Activated CD8-positive, alpha-beta memory T cell treated with anti-CD3 and anti-CD28 coated beads for 36 hours (primary cell): Measurements from ENCODE around the gene CTXN1. TPM values are rescaled to one million over a fixed set of nuclear protein-coding genes. Genes with fewer than 3 reads are reported as not detected.

Experiments used
- CTCF ChIA-PET: fragments of 350-600 bp; sonication (Branson Sonifier 250); formaldehyde crosslinking; loops from one replicate; lab custom pipeline; 2021; ENCODE audit warnings: antibody characterized with exemption; lab: Charles Lee
- POLR2A ChIA-PET: fragments of 350-600 bp; sonication (Branson Sonifier 250); formaldehyde crosslinking; loops from one replicate; lab custom pipeline; 2021; ENCODE audit warnings: antibody characterized with exemption; lab: Charles Lee
- total RNA-seq, 2 experiments: library from RNA; stranded (reverse); gene quantifications; one replicate each; pipeline ENCODE4 v1.2.3, GENCODE V29; 2021

The CTXN1 gene
- total RNA-seq, 2 experiments from 2014 or later, result 0.69 to 0.91 TPM

- POLR2A ChIA-PET, result interaction anchor here (0.7 kb wide), 1 partner anchor 246 kb away, joined by 3 read pairs; no protein-coding TSS in a partner anchor
- CTCF ChIA-PET, result interaction anchor here (1.6 kb wide), 1 partner anchor 20 kb away, joined by 4 read pairs; no protein-coding TSS in a partner anchor
Measured at GRCh38 chr19:7955696-7956095, 29.8 kb upstream of the CTXN1 start.

- POLR2A ChIA-PET, result no interaction called here
- CTCF ChIA-PET, result no interaction called here
Measured at GRCh38 chr19:7953576-7953975, 27.6 kb upstream of the CTXN1 start.

GRCh38 chr19:7953060-7953459 lies 27.1 kb upstream of the CTXN1 start:
- CTCF ChIA-PET, result interaction anchor here (0.5 kb wide), 1 partner anchor 697 kb away, joined by 3 read pairs; no protein-coding TSS in a partner anchor
- POLR2A ChIA-PET, result no interaction called here

GRCh38 chr19:7947939-7948338 lies 22.0 kb upstream of the CTXN1 start:
- CTCF ChIA-PET, result interaction anchor here (0.6 to 1.0 kb wide), 2 partner anchors 22 to 306 kb away, joined by 3 to 6 read pairs; no protein-coding TSS in a partner anchor
- POLR2A ChIA-PET, result no interaction called here

GRCh38 chr19:7944177-7944761 lies 18.3 kb upstream of the CTXN1 start:
- POLR2A ChIA-PET, result interaction anchor here (0.5 to 2.3 kb wide), 6 partner anchors 16 to 637 kb away, joined by 3 to 21 read pairs (median 10); partner anchors contain the start of genes ELAVL1 and SNAPC2
- CTCF ChIA-PET, result interaction anchor here (0.6 to 3.3 kb wide), 28 partner anchors 14 to 378 kb away, joined by 3 to 24 read pairs (median 4); partner anchors contain the start of genes CTXN1, ELAVL1, MAP2K7 and SNAPC2

GRCh38 chr19:7943444-7944176 lies 17.7 kb upstream of the CTXN1 start, which contains the start of gene TIMM44:
Gene TIMM44 (minus strand): TSS chr19:7943666. CDS start chr19:7943651, 15 bp downstream.
- ChIA-PET POLR2A (interaction anchor here (0.6 to 2.3 kb wide), 8 partner anchors 15 to 1745 kb away, joined by 3 to 21 read pairs (median 5); partner anchors contain the start of genes ELAVL1 and SNAPC2), CTCF (interaction anchor here (0.6 to 3.3 kb wide), 26 partner anchors 15 to 379 kb away, joined by 3 to 24 read pairs (median 4); partner anchors contain the start of genes CTXN1, ELAVL1, MAP2K7 and SNAPC2)

GRCh38 chr19:7942981-7943443 lies 17.1 kb upstream of the CTXN1 start:
- CTCF ChIA-PET, result interaction anchor here (0.7 to 3.3 kb wide), 16 partner anchors 17 to 310 kb away, joined by 3 to 24 read pairs (median 4); partner anchors contain the start of genes CTXN1, ELAVL1, MAP2K7 and SNAPC2

GRCh38 chr19:7941895-7942596 lies 16.1 kb upstream of the CTXN1 start:
- CTCF ChIA-PET, result interaction anchor here (0.6 to 1.5 kb wide), 2 partner anchors 13 to 233 kb away, joined by 3 read pairs; no protein-coding TSS in a partner anchor
- POLR2A ChIA-PET, result interaction anchor here (0.6 kb wide), 1 partner anchor 26 kb away, joined by 3 read pairs; no protein-coding TSS in a partner anchor

More at GRCh38 chr19:7942981-7943443, 17.1 kb upstream of the CTXN1 start:
- POLR2A ChIA-PET, result interaction anchor here (0.6 to 2.3 kb wide), 7 partner anchors 14 to 1744 kb away, joined by 3 to 21 read pairs (median 5); partner anchors contain the start of genes ELAVL1 and SNAPC2

GRCh38 chr19:7940841-7941240 lies 14.9 kb upstream of the CTXN1 start:
- POLR2A ChIA-PET, result no interaction called here
- CTCF ChIA-PET, result interaction anchor here (1.5 to 2.1 kb wide), 2 partner anchors 12 to 30 kb away, joined by 3 to 4 read pairs; no protein-coding TSS in a partner anchor

GRCh38 chr19:7934766-7935165 lies 8.8 kb upstream of the CTXN1 start:
- POLR2A ChIA-PET, result interaction anchor here (0.7 kb wide), 1 partner anchor 310 kb away, joined by 10 read pairs; no protein-coding TSS in a partner anchor
- CTCF ChIA-PET, result interaction anchor here (0.7 to 1.4 kb wide), 2 partner anchors 8 to 74 kb away, joined by 4 to 5 read pairs; partner anchors contain the start of gene CTXN1

- POLR2A ChIA-PET, result interaction anchor here (0.7 kb wide), 1 partner anchor 309 kb away, joined by 10 read pairs; no protein-coding TSS in a partner anchor
- CTCF ChIA-PET, result no interaction called here
Measured at GRCh38 chr19:7933828-7934725, 8.1 kb upstream of the CTXN1 start.

GRCh38 chr19:7933411-7933810 lies 7.5 kb upstream of the CTXN1 start:
- CTCF ChIA-PET, result no interaction called here
- POLR2A ChIA-PET, result no interaction called here

GRCh38 chr19:7932930-7933300 lies 7.0 kb upstream of the CTXN1 start:
- ChIA-PET POLR2A (no interaction called here), CTCF (no interaction called here)

GRCh38 chr19:7932276-7932929 lies 6.5 kb upstream of the CTXN1 start:
- POLR2A ChIA-PET, result no interaction called here
- CTCF ChIA-PET, result no interaction called here

- ChIA-PET CTCF (interaction anchor here (1.2 kb wide), 1 partner anchor 13 kb away, joined by 3 read pairs; no protein-coding TSS in a partner anchor), POLR2A (interaction anchor here (0.6 kb wide), 1 partner anchor 162 kb away, joined by 3 read pairs; no protein-coding TSS in a partner anchor)
Measured at GRCh38 chr19:7931221-7932061, 5.5 kb upstream of the CTXN1 start.

GRCh38 chr19:7930765-7931164 lies 4.8 kb upstream of the CTXN1 start:
- CTCF ChIA-PET, result interaction anchor here (1.2 kb wide), 1 partner anchor 14 kb away, joined by 3 read pairs; no protein-coding TSS in a partner anchor
- POLR2A ChIA-PET, result interaction anchor here (0.6 to 4.1 kb wide), 2 partner anchors 13 to 163 kb away, joined by 3 to 21 read pairs; partner anchors contain the start of gene TIMM44
